NCI-H1694 (cell line): Measurements from ENCODE around the gene GRM2.

Source experiments
- DNase-seq: peaks from one replicate; lab custom pipeline; 2025; lab: John Stamatoyannopoulos, UW

GRM2 gene

GRCh38 chr3:51680196-51680595 lies 26.7 kb upstream of the GRM2 start:
- no peak for DNase-seq

- no peak for DNase-seq
Measured at GRCh38 chr3:51680663-51681230, 26.1 kb upstream of the GRM2 start.

GRCh38 chr3:51681453-51681852 lies 25.4 kb upstream of the GRM2 start:
- no peak for DNase-seq

GRCh38 chr3:51682079-51682478 lies 24.8 kb upstream of the GRM2 start:
- DNase-seq, result no peak

- no peak for DNase-seq
Measured at GRCh38 chr3:51682526-51682925, 24.3 kb upstream of the GRM2 start.

- DNase-seq, result no peak
Measured at GRCh38 chr3:51683566-51683965, 23.3 kb upstream of the GRM2 start.

GRCh38 chr3:51684971-51685751 lies 21.7 kb upstream of the GRM2 start:
- no peak for DNase-seq

GRCh38 chr3:51686056-51686455 lies 20.8 kb upstream of the GRM2 start:
- DNase-seq, result no peak

GRCh38 chr3:51686512-51687215 lies 20.2 kb upstream of the GRM2 start:
- DNase-seq, result no peak

- DNase-seq, result no peak
Measured at GRCh38 chr3:51687431-51688205, 19.2 kb upstream of the GRM2 start.

- DNase-seq, result no peak
Measured at GRCh38 chr3:51688206-51688600, 18.7 kb upstream of the GRM2 start.

- DNase-seq, result no peak
Measured at GRCh38 chr3:51691021-51691420, 15.8 kb upstream of the GRM2 start.

- DNase-seq, result no peak
Measured at GRCh38 chr3:51691949-51692348, 14.9 kb upstream of the GRM2 start.

GRCh38 chr3:51692980-51693395 lies 13.9 kb upstream of the GRM2 start:
- DNase-seq, result no peak

GRCh38 chr3:51696954-51697353 lies 9.9 kb upstream of the GRM2 start:
- DNase-seq, result no peak

GRCh38 chr3:51698209-51698608 lies 8.7 kb upstream of the GRM2 start:
- DNase-seq, result no peak

- no peak for DNase-seq
Measured at GRCh38 chr3:51700403-51700802, 6.5 kb upstream of the GRM2 start.

GRCh38 chr3:51702156-51702555 lies 4.7 kb upstream of the GRM2 start:
- DNase-seq, result no peak

- no peak for DNase-seq
Measured at GRCh38 chr3:51703068-51703760, 3.7 kb upstream of the GRM2 start.

GRCh38 chr3:51703761-51704510 lies 2.9 kb upstream of the GRM2 start:
- no peak for DNase-seq

- DNase-seq, result no peak
Measured at GRCh38 chr3:51704511-51704950, 2.3 kb upstream of the GRM2 start.
